WERI-Rb-1 (cell line): ENCODE data around the gene TIMM10B.

Experiments used
- DNase-seq: peaks from one replicate; pipeline ENCODE4 v3.0.0-alpha.2; 2020
- H3K27ac ChIP-seq: fragments of 250-450 bp; sonication (Bioruptor Pico); 2 replicates; pipeline ENCODE4 v1.5.1; 2020; ENCODE audit warnings: mild to moderate bottlenecking, moderate library complexity
- H3K27me3 ChIP-seq: fragments of 250-450 bp; sonication (Bioruptor Pico); 2 replicates; pipeline ENCODE4 v1.5.1; 2021; ENCODE audit warnings: mild to moderate bottlenecking, low read depth, moderate library complexity; ENCODE audit not compliant: insufficient read depth, severe bottlenecking
- H3K36me3 ChIP-seq: fragments of 250-450 bp; sonication (Bioruptor Pico); 2 replicates; pipeline ENCODE4 v1.5.1; 2020; ENCODE audit warnings: mild to moderate bottlenecking, moderate library complexity
- H3K4me3 ChIP-seq: 2 replicates; pipeline ENCODE4 v1.5.1; 2011; ENCODE audit warnings: low read depth, mild to moderate bottlenecking, control low read depth, low read length
- H3K9me3 ChIP-seq: fragments of 250-450 bp; sonication (Bioruptor Pico); 2 replicates; pipeline ENCODE4 v1.5.1; 2021; ENCODE audit warnings: mild to moderate bottlenecking, moderate library complexity; ENCODE audit not compliant: severe bottlenecking
- TF ChIP-seq, protein P1 (sequence below): IDR thresholded peaks from 2 replicates; pipeline ENCODE4 v1.5.1; 2011; ENCODE audit warnings: low read depth, mild to moderate bottlenecking, control low read depth, inconsistent platforms, low read length

Gene TIMM10B

DNA sequence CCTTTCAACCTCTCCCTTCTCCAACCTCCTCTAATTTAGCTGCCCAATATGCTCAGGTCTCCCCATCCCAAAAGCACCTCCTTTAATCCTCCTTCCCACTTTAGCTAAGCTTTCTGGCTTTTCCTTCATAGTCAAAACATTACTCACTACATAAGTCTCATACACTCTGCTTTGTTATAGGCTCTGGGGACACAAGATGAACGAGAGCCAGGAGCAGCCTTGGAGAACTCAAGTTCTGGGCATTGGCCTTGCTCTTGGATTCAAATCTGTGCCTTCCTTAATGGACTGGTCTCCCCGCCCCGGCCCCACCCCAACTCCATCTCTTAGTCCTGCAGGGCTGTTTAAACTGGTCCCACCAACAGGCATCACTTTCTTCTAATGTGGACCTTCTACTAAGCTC, 29.1 kb upstream of the TIMM10B start:
- H3K4me3 ChIP-seq: no peak overlapping the region
- TF ChIP-seq, protein P1, sequence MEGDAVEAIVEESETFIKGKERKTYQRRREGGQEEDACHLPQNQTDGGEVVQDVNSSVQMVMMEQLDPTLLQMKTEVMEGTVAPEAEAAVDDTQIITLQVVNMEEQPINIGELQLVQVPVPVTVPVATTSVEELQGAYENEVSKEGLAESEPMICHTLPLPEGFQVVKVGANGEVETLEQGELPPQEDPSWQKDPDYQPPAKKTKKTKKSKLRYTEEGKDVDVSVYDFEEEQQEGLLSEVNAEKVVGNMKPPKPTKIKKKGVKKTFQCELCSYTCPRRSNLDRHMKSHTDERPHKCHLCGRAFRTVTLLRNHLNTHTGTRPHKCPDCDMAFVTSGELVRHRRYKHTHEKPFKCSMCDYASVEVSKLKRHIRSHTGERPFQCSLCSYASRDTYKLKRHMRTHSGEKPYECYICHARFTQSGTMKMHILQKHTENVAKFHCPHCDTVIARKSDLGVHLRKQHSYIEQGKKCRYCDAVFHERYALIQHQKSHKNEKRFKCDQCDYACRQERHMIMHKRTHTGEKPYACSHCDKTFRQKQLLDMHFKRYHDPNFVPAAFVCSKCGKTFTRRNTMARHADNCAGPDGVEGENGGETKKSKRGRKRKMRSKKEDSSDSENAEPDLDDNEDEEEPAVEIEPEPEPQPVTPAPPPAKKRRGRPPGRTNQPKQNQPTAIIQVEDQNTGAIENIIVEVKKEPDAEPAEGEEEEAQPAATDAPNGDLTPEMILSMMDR: no peak
- no peaks in the 10 kb centered on the region for H3K27me3 ChIP-seq
- H3K36me3 ChIP-seq: peaks cover 63% of the 10 kb centered on the region
- H3K9me3 ChIP-seq: no peaks in the 10 kb centered on the region
- DNase-seq: no peak
- no peak overlapping the region for H3K27ac ChIP-seq

DNA sequence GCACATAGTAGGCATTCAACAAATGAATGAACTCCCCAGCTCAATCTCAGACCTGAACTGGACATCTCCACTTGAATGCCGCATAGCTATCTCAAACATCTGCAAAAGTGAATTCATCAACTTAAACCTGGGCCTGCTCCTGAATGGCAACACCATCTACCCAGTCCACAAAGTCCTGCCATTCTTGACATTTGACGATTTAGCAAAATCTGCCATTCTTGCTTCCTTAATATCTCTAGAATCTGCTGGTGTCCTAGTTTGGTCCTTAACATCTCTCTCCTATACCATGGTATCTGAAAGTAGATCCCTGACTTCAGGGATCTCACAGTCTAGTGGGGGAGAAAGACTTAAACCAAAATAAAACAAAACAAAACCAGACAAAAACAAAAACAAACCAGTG, 28.1 kb upstream of the TIMM10B start:
- no peak for DNase-seq
- no peaks in the 10 kb centered on the region for H3K9me3 ChIP-seq
- peaks cover 67% of the 10 kb centered on the region for H3K36me3 ChIP-seq
- TF ChIP-seq, protein P1: no peak
- H3K27ac ChIP-seq: no peak overlapping the region
- H3K4me3 ChIP-seq: no peak overlapping the region
- H3K27me3 ChIP-seq: no peaks in the 10 kb centered on the region

DNA sequence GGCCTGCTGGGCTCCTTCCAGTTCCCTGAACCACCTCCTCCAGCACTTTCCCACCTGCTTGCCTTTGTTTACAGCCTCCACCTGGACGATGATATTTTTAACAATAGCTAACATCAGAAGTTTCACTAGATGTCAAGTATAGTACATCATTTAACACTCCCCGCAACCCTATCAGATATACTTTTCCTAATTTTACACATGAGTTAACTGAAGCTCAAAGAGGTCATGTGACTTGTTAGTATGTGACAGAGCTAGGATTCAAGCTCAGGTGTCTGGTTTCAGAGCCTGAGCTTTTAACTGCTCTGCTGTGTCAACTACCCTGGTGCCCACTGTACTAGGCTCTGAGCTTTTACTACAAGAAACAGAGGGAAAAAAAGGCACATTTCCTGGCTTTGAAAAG, 26.2 kb upstream of the TIMM10B start:
- Histone ChIP-seq H3K36me3 (peaks cover 61% of the 10 kb centered on the region), H3K9me3 (no peaks in the 10 kb centered on the region), H3K4me3 (no peak overlapping the region), H3K27me3 (no peaks in the 10 kb centered on the region), H3K27ac (no peak overlapping the region)
- no peak for DNase-seq
- TF ChIP-seq, protein P1: no peak

DNA sequence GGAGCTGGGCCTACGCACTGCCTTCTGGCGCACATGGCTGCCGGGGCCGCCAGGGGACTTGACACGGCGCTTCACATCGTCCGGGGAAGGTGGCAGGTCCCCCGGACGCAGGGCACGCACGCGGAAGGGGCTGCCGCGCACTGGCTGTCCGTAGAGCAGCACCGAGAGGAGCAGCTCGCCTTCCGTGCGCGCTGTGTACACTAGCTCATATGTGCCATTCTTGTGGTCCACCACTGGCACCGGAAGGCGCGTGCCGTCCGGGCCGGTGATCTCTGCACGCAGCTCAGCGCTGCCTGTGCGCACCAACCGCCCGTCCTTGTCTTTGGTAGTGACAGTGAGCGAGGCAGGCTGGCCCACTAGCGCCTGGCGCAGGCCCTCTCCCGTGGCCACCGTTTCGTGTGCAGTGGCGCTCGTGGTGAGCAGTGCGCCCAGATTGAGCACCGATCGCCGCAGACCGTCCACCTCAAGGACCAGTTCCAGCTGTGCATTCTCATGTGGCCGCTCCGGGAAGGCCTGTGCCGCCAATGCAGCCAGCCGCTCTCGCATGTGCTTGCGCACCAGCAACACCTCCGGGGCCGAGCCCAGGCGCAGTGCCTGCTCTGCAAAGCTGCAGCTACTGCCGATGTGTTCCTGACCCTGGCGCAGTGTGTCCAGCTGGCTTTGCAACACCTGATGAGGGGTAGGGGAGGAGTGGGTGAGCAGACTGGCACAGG, 24.8 kb upstream of the TIMM10B start:
- Histone ChIP-seq H3K36me3 (peaks cover 53% of the 10 kb centered on the region), H3K27me3 (no peaks in the 10 kb centered on the region), H3K9me3 (no peaks in the 10 kb centered on the region), H3K4me3 (no peak overlapping the region), H3K27ac (no peak overlapping the region)
- TF ChIP-seq, protein P1: no peak
- DNase-seq: no peak

DNA sequence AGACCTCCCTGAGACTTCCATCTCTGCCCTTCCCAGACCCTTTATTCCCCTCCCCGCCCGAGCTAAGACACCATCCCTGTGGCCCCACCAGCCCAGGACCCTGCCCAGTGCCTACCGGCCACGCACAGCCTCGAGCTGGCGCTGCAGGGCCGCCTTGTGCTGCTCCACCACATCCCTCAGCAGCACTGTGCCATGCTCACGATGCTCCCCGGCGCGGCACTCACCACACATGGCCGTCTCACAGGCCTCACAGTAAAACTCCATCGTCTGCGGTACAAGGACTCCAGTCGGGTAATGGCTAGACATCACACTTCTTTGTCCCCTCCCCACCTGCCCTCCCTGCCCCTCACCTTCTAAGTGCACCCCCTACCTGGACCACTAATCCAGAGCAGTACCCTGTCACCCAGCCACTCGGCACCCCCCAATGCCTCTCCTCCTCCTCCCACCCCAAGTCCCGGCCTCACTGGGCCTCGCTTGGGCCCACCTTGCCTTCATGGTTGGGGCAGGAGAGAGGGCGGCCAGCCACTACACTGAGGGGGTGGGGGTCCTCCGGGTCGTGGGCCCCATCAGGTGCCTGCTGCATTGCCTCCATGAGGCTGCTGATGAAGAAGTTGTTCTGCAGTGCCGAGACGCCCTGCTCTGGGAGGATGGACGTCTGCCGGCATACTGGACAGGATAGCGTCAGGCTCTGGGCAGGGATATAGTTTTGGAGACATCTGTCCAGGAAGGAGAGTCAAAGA, 23.6 kb upstream of the TIMM10B start:
- no peak overlapping the region for H3K4me3 ChIP-seq
- TF ChIP-seq, protein P1: no peak
- DNase-seq: no peak
- H3K27me3 ChIP-seq: no peaks in the 10 kb centered on the region
- no peaks in the 10 kb centered on the region for H3K9me3 ChIP-seq
- no peak overlapping the region for H3K27ac ChIP-seq
- peaks cover 51% of the 10 kb centered on the region for H3K36me3 ChIP-seq
